Anterior cingulate cortex (tissue), 58 donors: Measurements from ENCODE around the gene AGPAT1.
"Not testable (repeated sequence)": the region's sequence is repeated elsewhere in the genome, so short reads cannot be mapped to it uniquely, and the experiment has no call there.

Experiments
- DNase-seq, 58 donors: peaks; one replicate each; lab custom pipeline; 2025; lab: John Stamatoyannopoulos, UW

The AGPAT1 gene

GRCh38 chr6:32200711-32201475, 25.0 kb upstream of the AGPAT1 start:
- DNase-seq: no peak

- DNase-seq: no peak
Observed at GRCh38 chr6:32198866-32199265, 23.0 kb upstream of the AGPAT1 start.

GRCh38 chr6:32198345-32198696, 22.4 kb upstream of the AGPAT1 start:
- no peak for DNase-seq

GRCh38 chr6:32196682-32197616, 21.1 kb upstream of the AGPAT1 start:
- DNase-seq: peak in 24 of 58 donors; percentile 19 to 70 (median 46)

- DNase-seq: peak; percentile 42 to 97 (median 90)
Observed at GRCh38 chr6:32195902-32196681, 20.2 kb upstream of the AGPAT1 start.

GRCh38 chr6:32195652-32195901, 19.7 kb upstream of the AGPAT1 start:
- DNase-seq: peak; percentile 88 to 100 (median 100)

GRCh38 chr6:32194825-32195651, 19.2 kb upstream of the AGPAT1 start:
- DNase-seq: peak in 17 of 58 donors; percentile 10 to 79 (median 52)

GRCh38 chr6:32194388-32194787, 18.5 kb upstream of the AGPAT1 start:
- DNase-seq: no peak

- DNase-seq: not testable (repeated sequence)
Observed at GRCh38 chr6:32193096-32193495, 17.2 kb upstream of the AGPAT1 start.

GRCh38 chr6:32192608-32193039, 16.7 kb upstream of the AGPAT1 start, which contains the start of gene GPSM3:
TSS of gene GPSM3 (minus strand) at chr6:32192643. CDS start at chr6:32192513, 130 bp downstream.
- peak in 7 of 58 donors; percentile 5 to 42 (median 17) for DNase-seq

GRCh38 chr6:32191696-32192607, 16.1 kb upstream of the AGPAT1 start:
- DNase-seq: no peak

GRCh38 chr6:32190911-32191677, 15.2 kb upstream of the AGPAT1 start:
- no peak for DNase-seq

GRCh38 chr6:32190054-32190851, 14.4 kb upstream of the AGPAT1 start, which contains the start of gene PBX2:
TSS of gene PBX2 (minus strand) at chr6:32190202. CDS start at chr6:32189915, 287 bp downstream.
- peak; percentile 16 to 94 (median 86) for DNase-seq

GRCh38 chr6:32189742-32190053, 13.8 kb upstream of the AGPAT1 start:
- peak in 7 of 58 donors; percentile 43 to 86 (median 61) for DNase-seq

- DNase-seq: peak in 1 of 58 donors; percentile 26
Observed at GRCh38 chr6:32189069-32189741, 13.3 kb upstream of the AGPAT1 start.

- DNase-seq: no peak
Observed at GRCh38 chr6:32188381-32189068, 12.6 kb upstream of the AGPAT1 start.
